WTC11 (cell line): ENCODE data around the gene CACNA1E. TPM values are rescaled to one million over a fixed set of nuclear protein-coding genes. Genes with fewer than 3 reads are reported as not detected.

Experiments
- ATAC-seq: fragments of 200-7000 bp; cut with Tn5 transposase; 2 replicates; pipeline ENCODE4 v1.10.0; 2021; ENCODE audit warnings: mild to moderate bottlenecking, moderate library complexity
- CTCF ChIA-PET: fragments of 300-600 bp; sonication (Branson Sonifier 250); formaldehyde crosslinking; loops from one replicate; lab custom pipeline; 2021; ENCODE audit warnings: antibody characterized with exemption; lab: Charles Lee
- POLR2A ChIA-PET: fragments of 350-600 bp; sonication (Branson Sonifier 250); formaldehyde crosslinking; loops from one replicate; lab custom pipeline; 2021; ENCODE audit warnings: antibody characterized with exemption; lab: Charles Lee
- DNase-seq: peaks from one replicate; pipeline ENCODE4 v3.0.0; 2021; ENCODE audit warnings: low spot score
- H3K27ac Mint-ChIP-seq: 2 replicates; pipeline ENCODE4 v1.8.0; 2021; ENCODE audit warnings: mixed read lengths
- H3K27me3 Mint-ChIP-seq: 2 replicates; pipeline ENCODE4 v1.8.0; 2021; ENCODE audit warnings: low read depth, mild to moderate bottlenecking, moderate library complexity, mixed read lengths
- H3K36me3 Mint-ChIP-seq: 2 replicates; pipeline ENCODE4 v1.8.0; 2021; ENCODE audit warnings: mixed read lengths
- H3K4me1 Mint-ChIP-seq: 2 replicates; pipeline ENCODE4 v1.8.0; 2022; ENCODE audit warnings: mixed read lengths
- H3K4me3 Mint-ChIP-seq: 2 replicates; pipeline ENCODE4 v1.8.0; 2021; ENCODE audit warnings: mild to moderate bottlenecking, moderate library complexity, mixed read lengths
- H3K9me3 Mint-ChIP-seq: 2 replicates; pipeline ENCODE4 v1.8.0; 2021; ENCODE audit warnings: mixed read lengths
- ATF1 ChIP-seq: sonication (generic); formaldehyde crosslinking; IDR thresholded peaks from 2 replicates; pipeline ENCODE4 v1.8.1; 2023; ENCODE audit warnings: mild to moderate bottlenecking, moderate library complexity, missing genetic modification reagents
- E2F1 ChIP-seq: sonication (generic); formaldehyde crosslinking; IDR thresholded peaks from 2 replicates; pipeline ENCODE4 v1.8.0; 2022; ENCODE audit warnings: mild to moderate bottlenecking, missing genetic modification reagents
- E2F5 ChIP-seq: sonication (generic); formaldehyde crosslinking; IDR thresholded peaks from 2 replicates; pipeline ENCODE4 v1.8.1; 2022; ENCODE audit warnings: mild to moderate bottlenecking, moderate library complexity, missing genetic modification reagents
- EMX1 ChIP-seq: fragments of 250-450 bp; sonication (Bioruptor Pico); IDR thresholded peaks from 2 replicates; pipeline ENCODE4 v1.8.0; 2021; ENCODE audit warnings: mild to moderate bottlenecking
- ERG ChIP-seq: fragments of 250-450 bp; sonication (Bioruptor Pico); IDR thresholded peaks from 2 replicates; pipeline ENCODE4 v1.8.0; 2021; ENCODE audit warnings: mild to moderate bottlenecking
- HMGA2 ChIP-seq: fragments of 250-450 bp; sonication (Bioruptor Pico); IDR thresholded peaks from 2 replicates; pipeline ENCODE4 v1.4.0; 2021; ENCODE audit warnings: mild to moderate bottlenecking, moderate library complexity
- JUN ChIP-seq: sonication (generic); formaldehyde crosslinking; IDR thresholded peaks from 2 replicates; pipeline ENCODE4 v1.8.0; 2023; ENCODE audit warnings: mild to moderate bottlenecking, missing genetic modification reagents
- KAT7 ChIP-seq: sonication (generic); formaldehyde crosslinking; IDR thresholded peaks from 2 replicates; pipeline ENCODE4 v1.8.1; 2023; ENCODE audit warnings: missing genetic modification reagents, mild to moderate bottlenecking, borderline replicate concordance
- PRRX2 ChIP-seq: fragments of 250-450 bp; sonication (Bioruptor Pico); IDR thresholded peaks from 2 replicates; pipeline ENCODE4 v1.8.0; 2021; ENCODE audit warnings: mild to moderate bottlenecking
- RORB ChIP-seq: fragments of 250-450 bp; sonication (Bioruptor Pico); IDR thresholded peaks from 2 replicates; pipeline ENCODE4 v1.9.0; 2021; ENCODE audit warnings: mild to moderate bottlenecking
- SOX15 ChIP-seq: fragments of 250-450 bp; sonication (Bioruptor Pico); IDR thresholded peaks from 2 replicates; pipeline ENCODE4 v1.9.0; 2021; ENCODE audit warnings: mild to moderate bottlenecking
- SP1 ChIP-seq: sonication (generic); formaldehyde crosslinking; conservative IDR thresholded peaks from 2 replicates; pipeline ENCODE4 v1.8.1; 2022; ENCODE audit warnings: missing genetic modification reagents
- ZBTB43 ChIP-seq: sonication (generic); formaldehyde crosslinking; IDR thresholded peaks from 2 replicates; pipeline ENCODE4 v1.8.1; 2023; ENCODE audit warnings: mild to moderate bottlenecking, missing genetic modification reagents
- ZMAT4 ChIP-seq: fragments of 250-450 bp; sonication (Bioruptor Pico); IDR thresholded peaks from 2 replicates; pipeline ENCODE4 v1.9.0; 2021; ENCODE audit warnings: mild to moderate bottlenecking
- ZNF281 ChIP-seq: sonication (generic); formaldehyde crosslinking; IDR thresholded peaks from 2 replicates; pipeline ENCODE4 v1.8.0; 2023; ENCODE audit warnings: mild to moderate bottlenecking, missing genetic modification reagents
- ZNF532 ChIP-seq: fragments of 250-450 bp; sonication (Bioruptor Pico); IDR thresholded peaks from 2 replicates; pipeline ENCODE4 v1.9.0; 2021; ENCODE audit warnings: mild to moderate bottlenecking, borderline replicate concordance
- total RNA-seq: library from RNA; stranded (reverse); gene quantifications from 3 replicates; pipeline ENCODE4 v1.2.3, GENCODE V29; 2021

The CACNA1E gene
- total RNA-seq, 1 experiment from 2014 or later, result 0.63 TPM

- H3K36me3 Mint-ChIP-seq, result peaks cover 4% of the 10 kb centered on the region
- ChIA-PET POLR2A (no interaction called here), CTCF (no interaction called here)
- H3K4me1 Mint-ChIP-seq, result no peaks in the 10 kb centered on the region
- peaks cover 48% of the 10 kb centered on the region for H3K9me3 Mint-ChIP-seq
- H3K27ac Mint-ChIP-seq, result no peak overlapping the region
- no peak for ATAC-seq
- no peak overlapping the region for H3K4me3 Mint-ChIP-seq
- peaks cover 8% of the 10 kb centered on the region; the same call in 1 of the 2 replicates for H3K27me3 Mint-ChIP-seq
- no peak for DNase-seq
- no peak for TF ChIP-seq JUN
- TF ChIP-seq SOX15, result no peak
- no peak for TF ChIP-seq EMX1 (CRISPR knock-in tag)
- no peak for TF ChIP-seq E2F5 (CRISPR knock-in tag)
- TF ChIP-seq ATF1 (CRISPR knock-in tag), result no peak
- TF ChIP-seq ZNF281 (CRISPR knock-in tag), result no peak
- TF ChIP-seq ERG, result no peak
- no peak for TF ChIP-seq PRRX2 (CRISPR knock-in tag)
- TF ChIP-seq ZMAT4, result no peak
- TF ChIP-seq ZNF532 (CRISPR knock-in tag), result no peak
- TF ChIP-seq RORB (CRISPR knock-in tag), result no peak
- no peak for TF ChIP-seq HMGA2 (CRISPR knock-in tag)
- no peak for TF ChIP-seq KAT7
- no peak for TF ChIP-seq SP1
- TF ChIP-seq ZBTB43 (CRISPR knock-in tag), result no peak
- no peak for TF ChIP-seq E2F1 (CRISPR knock-in tag)
Observed at GRCh38 chr1:181459067-181459466, 24.2 kb upstream of the CACNA1E start.
